ENCODE results near the gene MROH8. TPM values are rescaled to one million over a fixed set of nuclear protein-coding genes. Genes with fewer than 3 reads are reported as not detected.
A peak's percentile ranks its signal among the peaks of the same experiment; 100 is the strongest.

MROH8 gene
- total RNA-seq, 1 experiment from 2014 or later = 1.4 TPM

GRCh38 chr20:37102571-37102970 is 76.8 kb downstream of the MROH8 start:
- Mint-ChIP-seq H3K36me3 (ENCODE audit: insufficient read depth, unreplicated experiment) (no peaks in the 10 kb centered on the region), H3K4me3 (ENCODE audit: low read depth, unreplicated experiment) (no peak overlapping the region), H3K4me1 (ENCODE audit: low read depth, unreplicated experiment) (no peaks in the 10 kb centered on the region), H3K27me3 (ENCODE audit: unreplicated experiment) (peaks cover 21% of the 10 kb centered on the region), H3K9me3 (ENCODE audit: low read depth, unreplicated experiment) (no peaks in the 10 kb centered on the region), H3K27ac (ENCODE audit: unreplicated experiment) (no peak overlapping the region)
- no peak for TF ChIP-seq CTCF (IDR thresholded peaks at IDR 0.05; ENCODE audit: unreplicated experiment)
- CTCF ChIA-PET = interaction anchor here (0.7 kb wide), 1 partner anchor 10 kb away, joined by 4 read pairs; no protein-coding TSS in a partner anchor
- intact Hi-C loops (cut with micrococcal nuclease; ENCODE audit: unreplicated experiment) = no loop called here
- DNase-seq = no peak
- BruUV-seq (replicated peaks) = no TSS peak

DNA sequence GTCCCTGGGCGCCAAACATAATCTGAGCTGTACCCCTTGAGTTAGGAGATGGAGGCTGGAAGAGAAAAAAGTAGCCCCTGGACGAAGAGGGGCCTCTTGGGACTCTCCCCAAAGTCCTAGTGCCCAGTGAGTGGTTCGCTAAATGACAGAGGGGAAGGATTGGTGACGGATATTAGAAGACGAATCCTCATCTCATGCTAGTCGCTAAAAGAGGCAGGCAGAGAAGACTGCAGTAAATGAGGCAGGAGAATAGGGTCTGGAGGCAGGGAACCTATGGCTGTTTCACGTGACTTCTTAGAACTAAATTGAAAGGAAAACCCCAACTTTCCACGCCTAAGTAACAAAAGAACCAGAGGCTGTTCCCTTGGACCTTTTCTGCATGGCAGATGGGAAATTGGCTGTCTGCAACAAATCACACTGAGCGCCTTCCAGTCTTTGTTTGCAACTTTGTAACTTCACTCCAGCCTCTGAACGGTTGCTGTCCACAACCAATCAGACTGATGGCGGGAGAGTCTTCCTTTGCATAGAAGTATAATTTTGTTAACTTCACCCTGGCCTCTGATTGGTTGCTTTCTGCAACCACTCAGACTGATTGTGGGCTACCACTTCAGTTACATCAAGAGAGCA is 82.8 kb downstream of the MROH8 start:
- no TSS peak for BruUV-seq (replicated peaks)
- H3K36me3 Mint-ChIP-seq (ENCODE audit: insufficient read depth, unreplicated experiment) = peaks cover 20% of the 10 kb centered on the region

GRCh38 chr20:37095599-37096414 is 83.5 kb downstream of the MROH8 start, which contains the start of gene RBL1:
RBL1 (minus strand) TSS chr20:37095997; CDS start chr20:37095928, 69 bp downstream.
- intact Hi-C loops (cut with micrococcal nuclease; ENCODE audit: unreplicated experiment) = loop anchor here (5.0 kb wide), 1 partner anchor 81 kb away; the partner anchor contains the start of genes MROH8 and RPN2
- TSS peak; percentile 70 for BruUV-seq (replicated peaks)
- peaks cover 24% of the 10 kb centered on the region for H3K36me3 Mint-ChIP-seq (ENCODE audit: insufficient read depth, unreplicated experiment)
- CTCF ChIA-PET = interaction anchor here (0.6 to 1.7 kb wide), 6 partner anchors 78 to 369 kb away, joined by 3 to 10 read pairs (median 4); partner anchors contain the start of genes MROH8 and RPN2
- peaks cover 15% of the 10 kb centered on the region for H3K27me3 Mint-ChIP-seq (ENCODE audit: unreplicated experiment)
- H3K9me3 Mint-ChIP-seq (ENCODE audit: low read depth, unreplicated experiment) = no peaks in the 10 kb centered on the region
- peaks cover 24% of the 10 kb centered on the region for H3K4me1 Mint-ChIP-seq (ENCODE audit: low read depth, unreplicated experiment)
- TF ChIP-seq CTCF (IDR thresholded peaks at IDR 0.05; ENCODE audit: unreplicated experiment) = peak; percentile 12
- peak; percentile 91 for DNase-seq
- H3K4me3 Mint-ChIP-seq (ENCODE audit: low read depth, unreplicated experiment) = peak within 1 kb of the TSS; percentile 82
- peak within 1 kb of the TSS; percentile 88 for H3K27ac Mint-ChIP-seq (ENCODE audit: unreplicated experiment)

More for the DNA sequence above, 82.8 kb downstream of the MROH8 start:
- no peak for TF ChIP-seq CTCF (IDR thresholded peaks at IDR 0.05; ENCODE audit: unreplicated experiment)
- Mint-ChIP-seq H3K4me1 (ENCODE audit: low read depth, unreplicated experiment) (peaks cover 24% of the 10 kb centered on the region), H3K27ac (ENCODE audit: unreplicated experiment) (peak overlapping the region; percentile 88), H3K27me3 (ENCODE audit: unreplicated experiment) (peaks cover 21% of the 10 kb centered on the region), H3K4me3 (ENCODE audit: low read depth, unreplicated experiment) (peak overlapping the region; percentile 82), H3K9me3 (ENCODE audit: low read depth, unreplicated experiment) (no peaks in the 10 kb centered on the region)
- CTCF ChIA-PET = interaction anchor here (0.6 to 1.7 kb wide), 4 partner anchors 44 to 93 kb away, joined by 3 to 10 read pairs (median 4); partner anchors contain the start of genes MROH8 and RPN2
- DNase-seq = no peak
- intact Hi-C loops (cut with micrococcal nuclease; ENCODE audit: unreplicated experiment) = loop anchor here (5.0 kb wide), 1 partner anchor 81 kb away; the partner anchor contains the start of genes MROH8 and RPN2

GRCh38 chr20:37095108-37095598 is 84.2 kb downstream of the MROH8 start:
- H3K27ac Mint-ChIP-seq (ENCODE audit: unreplicated experiment) = peak overlapping the region; percentile 88
- CTCF ChIA-PET = interaction anchor here (0.6 to 1.7 kb wide), 6 partner anchors 78 to 368 kb away, joined by 3 to 10 read pairs (median 4); partner anchors contain the start of genes MROH8 and RPN2
- H3K9me3 Mint-ChIP-seq (ENCODE audit: low read depth, unreplicated experiment) = no peaks in the 10 kb centered on the region
- peak; percentile 27 for DNase-seq
- TF ChIP-seq CTCF (IDR thresholded peaks at IDR 0.05; ENCODE audit: unreplicated experiment) = no peak
- H3K27me3 Mint-ChIP-seq (ENCODE audit: unreplicated experiment) = peaks cover 8% of the 10 kb centered on the region
- BruUV-seq (replicated peaks) = no TSS peak
- H3K4me1 Mint-ChIP-seq (ENCODE audit: low read depth, unreplicated experiment) = peaks cover 24% of the 10 kb centered on the region
- peak overlapping the region; percentile 82 for H3K4me3 Mint-ChIP-seq (ENCODE audit: low read depth, unreplicated experiment)
- peaks cover 24% of the 10 kb centered on the region for H3K36me3 Mint-ChIP-seq (ENCODE audit: insufficient read depth, unreplicated experiment)
- intact Hi-C loops (cut with micrococcal nuclease; ENCODE audit: unreplicated experiment) = loop anchor here (5.0 kb wide), 1 partner anchor 82 kb away; the partner anchor contains the start of genes MROH8 and RPN2
